ENCODE data around the gene ELMO1.

The ELMO1 gene

GRCh38 chr7:37441816-37442215 is 6.8 kb downstream of the ELMO1 start:
- Histone ChIP-seq H3K27ac (peak overlapping the region; percentile 53), H3K9ac (no peak overlapping the region), H3K36me3 (ENCODE audit: control insufficient read depth, insufficient read depth, low read length) (no peaks in the 10 kb centered on the region), H3K79me2 (peaks cover 3% of the 10 kb centered on the region), H2AFZ (no peak overlapping the region), H3K9me3 (ENCODE audit: control insufficient read depth, low read length) (no peaks in the 10 kb centered on the region), H3K27me3 (ENCODE audit: control insufficient read depth, insufficient read depth, low read length) (no peaks in the 10 kb centered on the region), H3K4me3 (ENCODE audit: low read depth, low read length) (no peak overlapping the region), H3K4me1 (peaks cover 14% of the 10 kb centered on the region), H3K4me2 (ENCODE audit: low read length) (no peak overlapping the region)
- no peak for TF ChIP-seq CTCF (IDR thresholded peaks at IDR 0.05)

- Histone ChIP-seq H3K79me2 (peaks cover 3% of the 10 kb centered on the region), H3K4me1 (peaks cover 14% of the 10 kb centered on the region), H3K4me2 (ENCODE audit: low read length) (no peak overlapping the region), H3K9ac (no peak overlapping the region), H2AFZ (no peak overlapping the region), H3K27me3 (ENCODE audit: control insufficient read depth, insufficient read depth, low read length) (no peaks in the 10 kb centered on the region), H3K36me3 (ENCODE audit: control insufficient read depth, insufficient read depth, low read length) (no peaks in the 10 kb centered on the region), H3K27ac (peak overlapping the region; percentile 53), H3K9me3 (ENCODE audit: control insufficient read depth, low read length) (no peaks in the 10 kb centered on the region), H3K4me3 (ENCODE audit: low read depth, low read length) (no peak overlapping the region)
- no peak for TF ChIP-seq CTCF (IDR thresholded peaks at IDR 0.05)
Observed at GRCh38 chr7:37441386-37441760, 7.3 kb downstream of the ELMO1 start.

GRCh38 chr7:37440738-37441385 is 7.8 kb downstream of the ELMO1 start:
- peak overlapping the region; percentile 53 for H3K27ac ChIP-seq
- H3K4me2 ChIP-seq (ENCODE audit: low read length) = no peak overlapping the region
- H3K4me3 ChIP-seq (ENCODE audit: low read depth, low read length) = no peak overlapping the region
- peaks cover 11% of the 10 kb centered on the region for H3K4me1 ChIP-seq
- TF ChIP-seq CTCF (IDR thresholded peaks at IDR 0.05) = no peak
- H3K9ac ChIP-seq = no peak overlapping the region
- H3K27me3 ChIP-seq (ENCODE audit: control insufficient read depth, insufficient read depth, low read length) = no peaks in the 10 kb centered on the region
- no peak overlapping the region for H2AFZ ChIP-seq
- peaks cover 3% of the 10 kb centered on the region for H3K79me2 ChIP-seq
- H3K36me3 ChIP-seq (ENCODE audit: control insufficient read depth, insufficient read depth, low read length) = no peaks in the 10 kb centered on the region
- H3K9me3 ChIP-seq (ENCODE audit: control insufficient read depth, low read length) = no peaks in the 10 kb centered on the region

- Histone ChIP-seq H3K9me3 (ENCODE audit: control insufficient read depth, low read length) (no peaks in the 10 kb centered on the region), H3K9ac (no peak overlapping the region), H3K4me3 (ENCODE audit: low read depth, low read length) (no peak overlapping the region), H2AFZ (no peak overlapping the region), H3K4me1 (peaks cover 11% of the 10 kb centered on the region), H3K79me2 (peaks cover 3% of the 10 kb centered on the region), H3K27ac (no peak overlapping the region), H3K27me3 (ENCODE audit: control insufficient read depth, insufficient read depth, low read length) (no peaks in the 10 kb centered on the region), H3K4me2 (ENCODE audit: low read length) (no peak overlapping the region), H3K36me3 (ENCODE audit: control insufficient read depth, insufficient read depth, low read length) (no peaks in the 10 kb centered on the region)
- no peak for TF ChIP-seq CTCF (IDR thresholded peaks at IDR 0.05)
Observed at GRCh38 chr7:37439653-37440026, 9.0 kb downstream of the ELMO1 start.
